ENCODE data around the gene COL18A1. TPM values are rescaled to one million over a fixed set of nuclear protein-coding genes. Genes with fewer than 3 reads are reported as not detected.
"Not testable (repeated sequence)": the region's sequence is repeated elsewhere in the genome, so short reads cannot be mapped to it uniquely, and the experiment has no call there.

The COL18A1 gene
- total and polyA plus RNA-seq, 2 of the 8 experiments (the other 6 are each of a cell fraction or from before 2014, with no cell fraction given): 145 to 201 TPM

DNA sequence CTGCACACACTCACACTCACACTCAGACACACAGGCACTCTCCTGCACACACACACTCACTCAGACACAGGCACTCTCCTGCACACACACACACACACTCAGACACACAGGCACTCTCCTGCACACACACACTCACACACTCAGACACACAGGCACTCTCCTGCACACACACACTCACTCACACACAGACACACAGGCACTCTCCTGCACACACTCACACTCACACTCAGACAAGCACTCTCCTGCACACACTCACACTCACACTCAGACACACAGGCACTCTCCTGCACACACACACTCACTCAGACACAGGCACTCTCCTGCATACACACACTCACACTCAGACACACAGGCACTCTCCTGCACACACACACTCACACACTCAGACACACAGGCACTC is 32.9 kb downstream of the COL18A1 start:
- H3K9ac ChIP-seq (replicated peaks in 1 of 4; ENCODE audit: extremely low read depth in 1 of 4, low read depth in 3 of 4, low read length in 3 of 4); H3K56ac ChIP-seq (replicated peaks; ENCODE audit: insufficient read length, low read depth, low read length); H4K91ac ChIP-seq (replicated peaks; ENCODE audit: insufficient read length, low read length); H3K27ac ChIP-seq (ENCODE audit: low read depth, low read length); H4K8ac ChIP-seq (ENCODE audit: extremely low read depth, insufficient read depth, low read length); POLR2A ChIA-PET (ENCODE audit: partially characterized antibody); H2BK12ac ChIP-seq (ENCODE audit: low read depth, low read length); H2BK20ac ChIP-seq (ENCODE audit: low read length); H2BK5ac ChIP-seq (ENCODE audit: low read depth, low read length); DNase-seq (ENCODE audit: low read depth in 1 of 2, low spot score in 2 of 2); H2AFZ ChIP-seq (ENCODE audit: low read length); H2BK15ac ChIP-seq (ENCODE audit: low read length); FAIRE-seq; H3K27me3 ChIP-seq (replicated peaks in 1 of 4; ENCODE audit: control insufficient read depth in 3 of 4, extremely low read depth in 1 of 4, insufficient read depth in 3 of 4, low read length in 3 of 4); H3K36me3 ChIP-seq (ENCODE audit: control insufficient read depth in 2 of 4, insufficient read depth in 4 of 4, low read length in 3 of 4); H3K9me3 ChIP-seq (ENCODE audit: insufficient read depth in 2 of 2, low read depth in 1 of 2, low read length in 1 of 2); H3K14ac ChIP-seq (ENCODE audit: insufficient read length); H2AK5ac ChIP-seq (ENCODE audit: low read depth, low read length); H3K4me2 ChIP-seq (ENCODE audit: insufficient read depth in 1 of 2, low read depth in 2 of 2, low read length in 2 of 2); H3K4me3 ChIP-seq (ENCODE audit: extremely low read depth in 1 of 4, insufficient read depth in 2 of 4, low read depth in 3 of 4, low read length in 4 of 4); H3K4ac ChIP-seq (replicated peaks; ENCODE audit: insufficient read length, low read depth, low read length); H3K23ac ChIP-seq (ENCODE audit: insufficient read length); H4K5ac ChIP-seq (ENCODE audit: insufficient read length, low read depth, low read length); H3K18ac ChIP-seq (ENCODE audit: extremely low read depth, low read length); H2BK120ac ChIP-seq (replicated peaks; ENCODE audit: low read depth, low read length): not testable (repeated sequence)
- H3K4me1 ChIP-seq (replicated peaks in 1 of 4; ENCODE audit: control insufficient read depth in 3 of 4, insufficient read depth in 4 of 4, low read length in 3 of 4): peaks cover 0 to 15% (median 8%) of the 10 kb centered on the region in 4 experiments; a peak in 6 of 7 replicates
- peak; percentile 63 for TF ChIP-seq ASH2L (IDR thresholded peaks at IDR 0.05; ENCODE audit: low read length)
- CTCF ChIA-PET (ENCODE audit: partially characterized antibody): interaction anchor here (0.9 to 4.0 kb wide), 4 partner anchors 16 to 146 kb away, joined by 3 to 52 read pairs (median 4); no protein-coding TSS in a partner anchor
- peaks cover 28% of the 10 kb centered on the region for H3K79me1 ChIP-seq (ENCODE audit: low read depth, low read length)
- peaks cover 12 to 45% of the 10 kb centered on the region in 2 experiments for H4K20me1 ChIP-seq (replicated peaks in 1 of 2; ENCODE audit: control insufficient read depth in 1 of 2, insufficient read depth in 2 of 2, low read length in 2 of 2)
- peaks cover 0 to 89% of the 10 kb centered on the region in 2 experiments; a peak in 3 of 4 replicates for H3K79me2 ChIP-seq (ENCODE audit: control insufficient read depth in 1 of 2, insufficient read depth in 2 of 2, low read length in 2 of 2)
- peaks cover 11% of the 10 kb centered on the region for H3K23me2 ChIP-seq (ENCODE audit: low read depth, low read length)

Data from H1 (cell line).